Right forelimb (tissue), 1 donor: ENCODE data around the gene RRP7A.
"Not testable (repeated sequence)": the region's sequence is repeated elsewhere in the genome, so short reads cannot be mapped to it uniquely, and the experiment has no call there.

ENCODE experiments used
- DNase-seq: peaks from one replicate; pipeline ENCODE4 v3.0.0-alpha.2; 2018

Gene RRP7A, protein sequence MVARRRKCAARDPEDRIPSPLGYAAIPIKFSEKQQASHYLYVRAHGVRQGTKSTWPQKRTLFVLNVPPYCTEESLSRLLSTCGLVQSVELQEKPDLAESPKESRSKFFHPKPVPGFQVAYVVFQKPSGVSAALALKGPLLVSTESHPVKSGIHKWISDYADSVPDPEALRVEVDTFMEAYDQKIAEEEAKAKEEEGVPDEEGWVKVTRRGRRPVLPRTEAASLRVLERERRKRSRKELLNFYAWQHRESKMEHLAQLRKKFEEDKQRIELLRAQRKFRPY

DNA sequence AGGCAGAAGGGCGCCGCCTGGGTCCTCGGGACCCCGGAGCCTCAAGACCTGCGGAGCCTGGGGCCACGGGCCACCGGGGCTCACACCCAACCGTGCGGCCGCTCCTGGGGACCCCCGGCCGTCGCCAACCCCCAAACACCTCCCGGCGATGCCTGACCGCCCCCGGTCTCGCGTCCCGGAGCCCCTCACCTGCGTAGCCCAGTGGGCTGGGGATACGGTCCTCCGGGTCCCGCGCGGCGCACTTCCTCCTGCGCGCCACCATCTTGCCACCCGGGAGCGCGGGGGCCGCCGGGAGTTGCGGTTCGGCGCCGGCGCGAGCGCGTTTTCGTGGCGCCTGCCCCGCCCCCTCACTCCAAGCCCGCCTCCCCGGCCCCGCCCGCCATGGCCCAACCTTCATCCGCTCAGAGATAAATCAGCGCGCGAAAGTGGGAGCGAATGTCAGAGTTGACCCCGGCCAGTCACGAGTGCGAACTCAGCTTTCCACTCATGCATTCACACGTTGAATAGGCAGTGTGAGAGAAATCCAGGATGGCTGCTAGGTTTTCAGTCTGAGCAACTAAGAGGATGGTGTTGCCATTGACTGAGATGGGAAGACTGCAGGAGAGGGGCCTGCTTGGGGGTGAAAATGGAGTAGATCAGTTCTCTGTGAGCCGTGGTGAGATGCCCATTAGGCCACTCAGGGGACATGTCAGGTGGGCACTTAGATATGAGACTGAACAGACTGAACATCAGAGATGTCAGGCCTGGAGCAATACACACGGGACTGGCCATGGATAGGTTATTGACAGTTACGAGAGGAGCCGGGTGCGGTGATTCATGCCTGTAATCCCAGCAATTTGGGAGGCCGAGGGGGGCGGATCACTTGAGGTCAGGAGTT lies at the start of gene RRP7A:
RRP7A (minus strand) TSS at position 272 of the 877 bp plus-strand sequence; CDS start at position 262, 10 bp downstream.
- DNase-seq: peak; percentile 90

DNA sequence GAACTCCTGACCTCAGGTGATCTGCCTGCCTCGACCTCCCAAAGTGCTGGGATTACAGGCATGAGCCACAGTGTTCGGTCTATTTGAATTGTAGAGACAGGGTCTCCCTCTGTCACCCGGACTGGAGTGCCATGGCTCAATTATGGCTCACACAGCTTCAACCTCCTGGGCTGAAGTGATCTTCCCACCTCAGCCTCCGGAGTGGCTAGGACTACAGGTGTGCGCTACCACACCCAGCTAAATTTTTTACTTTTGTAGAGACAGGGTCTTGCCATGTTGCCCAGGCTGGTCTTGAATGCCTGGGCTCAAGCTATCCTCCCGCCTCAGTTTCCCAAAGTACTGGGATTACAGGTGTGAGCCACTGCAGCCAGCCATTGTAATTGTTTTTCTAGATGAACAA lies 48.4 kb upstream of the RRP7A start:
- DNase-seq: not testable (repeated sequence)

DNA sequence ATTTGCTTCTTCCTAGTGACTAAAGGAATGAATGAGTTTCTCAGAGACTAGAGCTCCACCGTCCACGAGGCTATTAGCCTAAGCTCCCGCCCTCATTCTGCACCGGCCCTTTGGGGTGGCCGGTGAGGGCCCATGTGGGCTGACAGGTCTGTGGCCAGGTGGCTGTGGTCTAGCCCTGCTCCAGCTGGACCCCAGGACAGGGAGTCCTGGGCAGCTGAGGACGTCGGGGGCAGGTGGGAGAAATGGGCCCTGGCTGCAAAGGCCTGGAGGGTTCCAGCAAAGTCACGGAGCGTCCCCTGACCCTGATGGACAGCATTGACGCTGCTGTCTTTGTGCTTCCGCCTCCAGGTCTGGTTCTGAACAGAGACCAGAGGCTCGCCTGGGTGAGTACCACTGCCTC lies 46.4 kb upstream of the RRP7A start:
- DNase-seq: no peak

DNA sequence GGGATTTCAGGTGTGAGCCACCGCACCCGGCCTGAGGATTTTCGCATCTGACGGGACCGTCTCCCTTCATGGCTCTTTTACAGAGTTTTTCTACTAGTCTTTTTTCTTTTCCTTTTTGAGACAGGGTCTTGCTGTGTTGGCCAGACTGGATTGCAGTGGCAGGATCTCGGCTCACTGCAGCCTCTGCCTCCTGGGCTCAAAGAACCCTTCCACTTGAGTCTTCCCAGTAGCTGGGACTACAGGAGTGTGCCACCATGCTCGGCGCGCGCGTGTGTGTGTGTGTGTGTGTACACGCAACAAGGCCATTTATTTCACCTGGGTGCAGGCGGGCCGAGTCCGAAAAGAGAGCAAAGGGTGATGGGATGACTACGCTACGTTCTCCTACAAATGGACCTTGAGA lies 45.1 kb upstream of the RRP7A start:
- DNase-seq: no peak

DNA sequence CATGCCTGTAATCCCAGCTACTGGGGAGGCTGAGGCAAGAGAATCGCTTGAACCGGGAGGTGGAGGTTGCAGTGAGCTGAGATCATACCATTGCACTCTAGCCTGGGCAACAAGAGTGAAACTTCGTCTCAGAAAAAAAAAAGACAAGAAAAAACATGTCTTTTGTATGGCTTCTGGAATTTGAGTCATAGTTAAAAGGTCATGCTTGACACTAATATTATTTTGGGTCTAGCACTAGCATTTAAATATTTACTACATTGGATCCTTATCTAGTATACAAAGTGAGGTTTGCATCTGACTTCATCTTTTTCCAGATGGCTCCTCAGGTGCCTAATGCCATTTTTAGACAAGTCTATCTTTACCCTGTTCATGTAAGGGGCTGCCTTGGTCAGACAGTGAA lies 44.3 kb upstream of the RRP7A start:
- not testable (repeated sequence) for DNase-seq

DNA sequence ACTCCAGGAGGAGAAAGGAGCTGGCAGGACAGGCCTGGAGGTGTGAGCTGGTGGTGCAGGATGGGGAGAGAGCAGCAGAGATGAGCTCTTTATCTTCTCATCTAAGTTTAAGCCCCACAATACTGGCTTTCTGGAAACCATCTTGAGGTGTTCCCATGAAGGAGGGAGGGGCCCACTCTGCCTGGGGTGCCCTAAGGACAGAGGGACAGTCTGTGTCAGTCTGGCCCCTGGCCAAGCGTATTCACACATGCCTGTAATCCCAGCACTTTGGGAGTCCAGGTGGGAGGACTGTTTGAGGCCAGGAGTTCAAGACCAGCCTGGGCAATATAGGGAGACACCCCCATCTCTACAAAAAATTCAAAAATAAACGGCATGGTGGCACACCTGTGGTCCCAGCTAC lies 43.1 kb upstream of the RRP7A start:
- DNase-seq: no peak

DNA sequence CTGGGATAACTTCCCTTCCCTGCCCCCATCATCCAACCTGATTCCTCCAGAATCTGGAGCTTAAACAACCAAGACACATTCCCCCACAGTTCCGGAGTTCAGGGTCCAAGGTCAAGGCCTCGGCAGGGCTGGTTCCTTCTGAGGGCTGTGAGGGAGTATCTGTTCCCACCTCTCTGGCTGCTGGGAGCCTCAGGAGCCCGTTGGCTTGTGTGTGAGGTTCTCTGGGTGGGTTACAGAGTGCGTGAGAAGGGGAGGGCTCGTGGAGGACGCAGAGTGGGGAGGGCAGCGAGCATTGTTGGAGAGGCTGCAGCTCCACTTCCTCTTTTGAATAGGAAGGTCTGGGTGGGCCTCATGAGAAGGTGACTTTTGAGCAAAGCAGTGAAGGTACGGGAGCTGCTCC lies 42.7 kb upstream of the RRP7A start:
- DNase-seq: no peak

DNA sequence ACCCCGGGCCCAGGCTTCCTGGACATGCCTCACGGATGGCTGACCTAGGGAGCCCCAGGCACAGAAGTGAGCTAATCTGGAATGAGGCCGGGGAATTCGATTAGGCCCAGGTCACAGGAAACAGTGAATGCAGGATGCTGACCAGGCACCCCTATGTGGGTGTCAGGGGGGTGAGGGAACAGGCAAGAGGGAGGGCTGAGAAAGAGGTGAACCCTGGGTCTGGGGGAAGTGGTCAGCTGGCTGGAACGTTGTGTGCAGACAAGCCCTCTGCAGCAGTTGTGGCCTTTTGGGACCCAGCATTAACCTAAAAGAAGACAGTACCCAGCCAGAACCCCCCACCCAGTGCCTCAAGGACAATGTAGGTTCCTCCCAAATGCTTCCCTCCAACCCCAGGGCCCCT lies 42.3 kb upstream of the RRP7A start:
- DNase-seq: no peak

DNA sequence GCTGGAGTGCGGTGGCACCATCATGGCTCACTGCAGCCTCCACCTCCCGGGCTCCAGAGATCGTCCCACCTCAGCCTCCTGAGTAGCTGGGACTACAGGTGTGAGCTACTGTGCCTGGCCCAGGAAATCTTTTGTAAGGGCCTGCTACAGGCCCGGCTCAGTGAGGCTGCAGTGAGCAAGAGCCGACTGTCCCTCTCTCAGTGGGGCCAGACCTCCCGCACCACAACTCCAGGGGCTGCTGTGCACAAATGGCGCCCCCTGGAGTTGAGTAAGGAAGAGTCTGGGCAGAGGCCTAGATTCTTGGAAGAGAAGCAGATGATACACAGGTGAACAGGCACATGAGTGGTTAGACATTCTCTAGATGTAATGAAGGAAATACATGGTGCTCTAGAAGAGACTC lies 41.2 kb upstream of the RRP7A start:
- DNase-seq: no peak

DNA sequence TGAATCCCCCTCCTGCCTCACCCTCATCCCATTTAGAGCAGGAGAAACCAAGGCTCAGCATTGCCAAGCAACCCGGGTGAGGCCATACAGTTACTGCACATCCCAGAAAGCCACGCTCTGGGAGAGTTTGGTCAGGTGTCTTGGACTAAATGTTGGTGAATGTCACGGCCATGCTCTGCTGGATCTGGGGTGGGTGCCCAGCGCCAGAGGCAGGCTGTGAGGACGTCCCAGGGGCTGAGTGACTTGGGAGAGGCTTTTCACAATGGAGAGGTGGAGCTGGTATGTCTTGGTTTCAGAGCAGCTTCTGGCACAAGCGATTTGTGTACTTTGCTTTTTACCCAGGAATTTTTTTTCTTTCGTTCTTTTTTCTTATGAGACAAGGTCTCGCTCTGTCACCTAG lies 40.8 kb upstream of the RRP7A start:
- DNase-seq: no peak

DNA sequence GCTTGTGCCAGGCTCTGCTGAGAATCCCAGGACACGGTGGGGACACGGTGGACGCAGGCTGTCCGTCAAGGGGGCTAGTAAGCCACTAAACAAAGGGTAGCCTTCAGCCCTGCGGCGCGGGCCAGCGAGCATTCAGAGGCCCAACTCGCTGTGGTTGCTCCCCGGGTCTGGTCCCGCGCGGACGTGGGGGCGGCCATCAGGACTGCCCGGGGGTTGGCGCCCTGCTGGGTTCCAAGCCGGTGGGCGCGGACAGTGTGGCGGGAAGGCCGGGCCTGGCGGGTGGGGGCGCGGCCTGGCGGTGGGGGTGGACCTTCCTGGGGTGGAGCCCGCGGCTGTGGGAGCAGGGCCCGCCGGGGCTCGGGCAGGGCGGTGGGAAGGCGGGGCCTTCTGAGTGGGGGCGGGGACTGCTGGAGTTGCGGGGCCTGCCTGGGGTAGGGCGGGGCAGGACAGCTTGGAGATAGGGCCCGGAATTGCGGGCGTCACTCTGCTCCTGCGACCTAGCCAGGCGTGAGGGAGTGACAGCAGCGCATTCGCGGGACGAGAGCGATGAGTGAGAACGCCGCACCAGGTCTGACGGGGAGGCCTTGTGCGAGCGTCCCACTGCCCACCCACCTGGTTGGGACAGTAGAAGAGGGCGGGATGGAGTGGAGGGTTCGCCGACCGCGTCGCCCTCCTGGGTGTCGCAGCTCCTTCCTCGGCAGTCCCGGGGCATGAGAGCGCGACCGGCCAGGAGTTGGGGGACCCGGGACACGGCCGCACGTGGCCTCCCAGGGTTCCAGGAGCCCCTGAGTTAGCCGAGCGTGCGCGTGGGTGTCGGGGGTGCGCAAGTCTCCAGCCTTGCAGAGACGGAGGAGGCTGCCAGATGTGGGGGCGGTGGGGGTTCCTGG lies 34.1 kb upstream of the RRP7A start, which contains the start of gene SERHL2:
SERHL2 (plus strand) TSS at position 482 of the 887 bp plus-strand sequence; CDS start at position 547, 65 bp downstream.
- DNase-seq: peak; percentile 95

DNA sequence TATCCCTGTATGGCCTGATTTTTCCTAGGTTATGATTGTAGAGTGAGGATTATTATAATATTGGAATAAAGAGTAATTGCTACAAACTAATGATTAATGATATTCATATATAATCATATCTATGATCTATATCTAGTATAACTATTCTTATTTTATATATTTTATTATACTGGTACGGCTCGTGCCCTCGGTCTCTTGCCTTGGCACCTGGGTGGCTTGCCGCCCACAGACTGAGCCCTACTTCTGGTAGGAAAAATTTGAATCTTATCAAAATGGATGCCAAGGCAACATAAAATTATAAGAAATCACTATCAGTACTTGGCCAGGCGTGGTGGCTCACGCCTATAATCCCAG lies 32.7 kb upstream of the RRP7A start:
- DNase-seq: not testable (repeated sequence)

DNA sequence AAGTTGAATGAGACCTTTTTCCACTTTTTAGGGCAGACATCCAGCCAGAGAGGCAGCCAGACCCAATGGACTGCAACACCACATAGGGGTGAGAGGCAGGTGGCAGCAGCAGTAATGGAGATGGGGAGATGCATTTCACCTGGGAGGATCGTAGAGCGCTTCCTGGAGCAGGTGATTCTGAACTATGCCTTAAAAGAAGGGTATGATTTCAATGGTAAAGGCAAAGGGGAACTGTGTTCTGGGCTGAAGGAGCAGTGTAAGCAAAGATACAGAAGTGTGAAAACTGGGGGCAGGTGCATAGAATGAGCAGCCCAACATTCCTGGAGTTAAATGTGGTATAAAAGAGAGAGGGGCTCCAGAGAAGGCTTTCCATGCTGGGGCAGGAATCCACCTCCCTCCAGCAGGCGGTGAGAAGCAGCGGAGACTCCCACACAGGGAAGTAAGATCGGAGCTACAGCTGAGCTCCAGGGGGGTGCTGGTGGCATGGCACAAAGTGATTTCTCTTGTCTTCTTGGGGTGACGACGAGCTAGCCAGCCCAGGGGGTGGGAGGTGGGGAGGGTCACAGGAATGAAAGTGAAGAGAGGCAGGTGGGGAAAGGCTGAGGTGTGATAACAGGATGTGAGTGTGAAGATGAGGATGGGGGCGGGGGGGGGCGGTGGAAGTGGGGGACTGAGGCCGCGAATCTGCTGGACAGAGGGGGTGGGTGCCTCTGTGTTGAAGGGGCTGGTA lies 29.9 kb upstream of the RRP7A start:
- no peak for DNase-seq

DNA sequence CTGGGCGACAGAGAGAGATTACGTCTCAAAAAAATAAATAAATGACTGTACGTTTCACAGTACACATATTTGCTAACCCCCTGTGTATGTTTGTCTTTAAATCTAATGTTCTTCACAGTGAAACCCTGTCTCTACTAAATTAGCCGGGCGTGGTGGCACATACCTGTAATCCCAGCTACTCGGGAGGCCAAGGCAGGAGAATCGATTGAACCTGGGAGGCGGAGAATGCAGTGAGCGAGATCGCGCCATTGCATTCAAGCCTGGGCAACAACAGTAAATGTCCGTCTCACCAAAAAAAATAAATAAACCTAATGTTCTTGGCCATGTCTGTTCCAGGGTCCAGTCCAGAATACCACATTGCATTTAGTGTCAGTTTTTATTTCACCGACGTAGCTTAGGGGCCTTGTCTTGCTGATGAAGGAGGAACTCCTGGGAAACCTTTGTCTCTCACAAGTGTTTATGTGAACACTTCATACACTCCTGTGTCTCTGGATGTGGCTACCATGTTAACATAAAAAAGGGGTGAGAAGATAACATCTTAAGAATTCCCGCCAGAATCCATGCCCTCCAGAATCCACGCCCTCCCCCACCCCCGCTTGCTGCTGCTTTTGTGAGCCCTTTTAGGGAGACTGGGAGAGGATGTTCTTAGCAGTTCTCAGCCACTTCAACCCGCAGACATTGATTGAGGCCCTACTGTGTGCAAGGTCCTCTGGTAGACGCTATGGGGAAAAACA lies 29.2 kb upstream of the RRP7A start:
- DNase-seq: no peak

DNA sequence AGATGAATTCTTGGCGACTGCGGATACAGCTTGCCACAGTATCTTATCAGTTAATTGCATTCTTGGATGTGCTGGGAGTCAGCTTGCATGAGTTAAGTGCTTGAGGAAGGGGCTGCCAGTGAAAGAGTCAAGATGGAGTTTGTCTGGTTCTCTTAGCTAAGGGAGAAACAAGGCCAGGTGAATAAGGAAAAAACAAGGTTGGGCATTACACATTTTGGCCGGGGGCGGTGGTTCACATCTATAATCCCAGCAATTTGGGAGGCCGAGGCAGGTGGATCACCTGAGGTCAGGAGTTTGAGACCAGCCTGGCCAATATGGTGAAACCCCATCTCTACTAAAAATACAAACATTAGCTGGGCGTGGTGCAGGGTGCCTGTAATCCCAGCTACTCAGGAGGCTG lies 28.5 kb upstream of the RRP7A start:
- DNase-seq: not testable (repeated sequence)

DNA sequence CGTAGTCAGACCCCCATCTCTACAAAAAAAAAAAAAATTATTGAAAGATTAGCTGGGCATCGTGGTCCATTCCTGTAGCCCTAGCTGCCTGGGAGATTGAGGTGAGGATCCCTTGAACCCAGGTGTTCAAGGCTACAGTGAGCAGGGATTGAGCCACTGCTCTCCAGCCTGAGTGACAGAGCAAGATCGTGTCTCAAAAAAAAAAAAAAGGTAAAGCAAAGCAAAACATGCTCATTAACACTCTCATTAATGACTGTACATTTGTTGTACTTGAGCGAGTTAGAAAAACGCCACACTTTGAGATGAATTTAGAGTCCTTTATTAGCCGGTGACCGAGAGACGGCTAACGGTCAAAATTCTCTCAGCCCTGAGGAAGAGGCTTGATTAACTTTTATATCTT lies 28.0 kb upstream of the RRP7A start:
- DNase-seq: no peak

DNA sequence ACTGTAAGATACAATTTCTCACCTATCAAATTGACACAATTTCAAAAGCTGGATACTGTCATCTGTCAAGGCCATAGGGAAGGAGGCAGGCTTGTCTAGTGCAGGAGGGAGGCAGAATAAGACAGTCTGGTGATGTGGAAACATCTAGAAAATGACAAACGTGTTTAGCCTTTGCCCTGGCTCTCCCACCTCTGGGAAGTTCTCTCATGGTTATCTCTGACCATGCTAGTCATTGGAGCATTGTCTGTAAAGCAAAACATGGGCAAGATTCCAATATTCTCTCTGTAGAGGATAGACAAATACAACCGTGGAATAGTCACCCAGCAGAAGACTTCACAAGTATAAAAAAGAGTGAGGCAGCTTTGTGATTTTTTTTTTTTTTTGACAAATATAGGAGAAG lies 25.1 kb upstream of the RRP7A start:
- DNase-seq: no peak

DNA sequence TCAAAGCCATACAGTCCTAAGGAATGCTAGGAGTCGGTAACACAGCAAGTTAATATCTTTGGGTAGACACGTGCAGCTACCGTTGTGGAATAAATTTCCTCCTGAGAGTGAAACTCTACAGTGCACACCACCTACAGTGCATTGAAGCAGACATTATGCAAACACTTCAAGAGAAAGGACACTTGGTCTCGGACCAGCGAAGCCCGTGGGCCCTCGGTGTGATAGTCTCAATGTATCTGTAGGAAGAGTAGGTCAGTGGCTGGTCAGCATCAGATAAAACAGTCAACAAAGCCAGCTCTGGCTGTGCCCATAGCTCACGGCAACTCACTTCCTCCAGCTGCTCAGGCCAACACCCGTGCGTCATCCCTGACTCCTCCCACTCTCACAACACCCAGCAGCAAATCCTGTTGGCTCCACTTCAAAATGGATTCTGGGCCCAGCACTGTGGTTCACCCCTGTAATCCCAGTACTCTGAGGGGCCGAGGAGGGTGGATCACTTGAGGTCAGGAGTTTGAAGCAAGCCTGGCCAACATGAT lies 19.7 kb upstream of the RRP7A start:
- not testable (repeated sequence) for DNase-seq

DNA sequence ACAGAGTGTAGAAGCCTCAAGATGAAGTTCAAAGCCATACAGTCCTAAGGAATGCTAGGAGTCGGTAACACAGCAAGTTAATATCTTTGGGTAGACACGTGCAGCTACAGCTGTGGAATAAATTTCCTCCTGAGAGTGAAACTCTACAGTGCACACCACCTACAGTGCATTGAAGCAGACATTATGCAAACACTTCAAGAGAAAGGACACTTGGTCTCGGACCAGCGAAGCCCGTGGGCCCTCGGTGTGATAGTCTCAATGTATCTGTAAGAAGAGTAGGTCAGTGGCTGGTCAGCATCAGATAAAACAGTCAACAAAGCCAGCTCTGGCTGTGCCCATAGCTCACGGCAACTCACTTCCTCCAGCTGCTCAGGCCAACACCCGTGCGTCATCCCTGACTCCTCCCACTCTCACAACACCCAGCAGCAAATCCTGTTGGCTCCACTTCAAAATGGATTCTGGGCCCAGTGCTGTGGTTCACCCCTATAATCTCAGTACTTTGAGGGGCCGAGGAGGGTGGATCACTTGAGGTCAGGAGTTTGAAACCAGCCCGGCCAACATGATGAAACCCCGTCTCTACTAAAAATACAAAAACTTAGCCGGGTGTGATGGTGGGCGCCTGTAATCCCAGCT lies 17.7 kb upstream of the RRP7A start:
- DNase-seq: not testable (repeated sequence)

DNA sequence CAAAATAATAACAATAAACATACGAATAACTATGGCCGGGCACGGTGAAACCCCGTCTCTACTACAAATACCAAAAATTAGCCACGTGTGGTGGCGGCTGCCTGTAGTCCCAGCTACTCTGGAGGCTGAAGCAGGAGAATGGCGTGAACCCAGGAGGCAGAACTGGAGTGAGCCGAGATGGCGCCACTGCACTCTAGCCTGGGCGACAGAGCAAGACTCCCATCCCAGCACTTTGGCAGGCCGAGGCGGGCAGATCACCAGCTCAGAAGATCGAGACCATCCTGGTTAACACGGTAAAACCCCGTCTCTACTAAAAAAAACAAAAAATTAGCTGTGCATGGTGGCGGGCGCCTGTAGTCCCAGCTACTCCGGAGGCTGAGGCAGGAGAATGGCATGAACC lies 17.0 kb upstream of the RRP7A start:
- DNase-seq: not testable (repeated sequence)

DNA sequence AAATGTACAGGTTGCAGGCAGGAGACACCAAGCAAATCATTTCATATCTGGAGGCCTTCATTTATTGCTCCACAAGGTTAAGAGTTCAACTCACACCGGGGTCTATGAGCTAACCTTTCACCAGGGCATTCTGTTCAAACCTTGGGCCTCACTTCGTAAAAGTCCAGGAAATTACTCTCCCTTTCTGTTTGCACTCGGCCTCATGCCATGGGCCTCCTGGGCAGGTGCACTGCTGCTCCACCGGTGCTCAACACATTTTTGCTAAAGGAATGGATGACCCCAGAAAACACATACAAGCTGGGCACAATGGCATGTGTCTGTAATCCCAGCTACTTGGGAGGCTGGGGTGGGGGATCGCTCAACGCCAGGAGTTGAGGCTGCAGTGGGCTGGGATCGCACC lies 16.6 kb upstream of the RRP7A start:
- no peak for DNase-seq
